A204.1 (cell line): ENCODE data around the gene VAX1.
"Not testable (repeated sequence)": the region's sequence is repeated elsewhere in the genome, so short reads cannot be mapped to it uniquely, and the experiment has no call there.

ENCODE experiments used
- FAIRE-seq: peaks from 2 replicates; lab custom pipeline; 2012; peaks lifted over from hg19 to GRCh38; lab: Jason Lieb, UNC

VAX1 gene, protein sequence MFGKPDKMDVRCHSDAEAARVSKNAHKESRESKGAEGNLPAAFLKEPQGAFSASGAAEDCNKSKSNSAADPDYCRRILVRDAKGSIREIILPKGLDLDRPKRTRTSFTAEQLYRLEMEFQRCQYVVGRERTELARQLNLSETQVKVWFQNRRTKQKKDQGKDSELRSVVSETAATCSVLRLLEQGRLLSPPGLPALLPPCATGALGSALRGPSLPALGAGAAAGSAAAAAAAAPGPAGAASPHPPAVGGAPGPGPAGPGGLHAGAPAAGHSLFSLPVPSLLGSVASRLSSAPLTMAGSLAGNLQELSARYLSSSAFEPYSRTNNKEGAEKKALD

DNA sequence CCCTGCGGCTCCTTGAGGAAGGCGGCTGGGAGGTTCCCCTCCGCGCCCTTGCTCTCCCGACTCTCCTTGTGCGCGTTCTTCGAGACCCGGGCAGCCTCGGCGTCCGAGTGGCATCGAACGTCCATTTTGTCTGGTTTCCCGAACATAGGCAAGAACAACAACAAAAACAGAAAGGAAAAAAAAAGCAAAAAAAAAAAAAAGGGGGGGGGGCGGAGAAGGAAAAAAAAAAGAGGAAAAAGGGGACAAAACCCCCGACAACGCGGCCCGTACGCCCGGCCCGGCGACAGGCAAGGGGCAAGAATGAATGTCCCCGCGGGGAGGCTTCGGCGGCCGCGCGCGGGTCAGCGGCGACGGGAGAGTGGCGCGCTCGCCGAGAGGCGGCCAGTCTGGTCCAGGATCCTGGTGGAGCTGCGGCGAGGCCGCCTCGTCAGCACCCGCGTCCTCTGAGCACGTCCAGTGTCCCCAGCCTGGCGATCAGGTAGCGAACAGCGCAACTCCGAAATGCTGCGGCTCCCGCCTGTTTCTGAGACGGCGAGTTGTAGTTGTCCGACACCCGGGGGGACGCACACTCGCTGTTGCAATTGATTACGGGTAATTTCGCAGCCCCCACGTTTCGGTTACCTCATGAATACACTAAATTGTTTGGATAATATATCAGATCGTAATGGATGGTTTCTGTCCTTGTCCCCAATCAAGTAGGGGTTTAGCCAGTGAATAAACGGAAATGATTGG is at the start of gene VAX1:
Gene VAX1, minus strand, starts transcription at position 360 of the 732 bp plus-strand sequence. Its CDS starts 214 bp downstream, at position 146.
- no peak for FAIRE-seq

DNA sequence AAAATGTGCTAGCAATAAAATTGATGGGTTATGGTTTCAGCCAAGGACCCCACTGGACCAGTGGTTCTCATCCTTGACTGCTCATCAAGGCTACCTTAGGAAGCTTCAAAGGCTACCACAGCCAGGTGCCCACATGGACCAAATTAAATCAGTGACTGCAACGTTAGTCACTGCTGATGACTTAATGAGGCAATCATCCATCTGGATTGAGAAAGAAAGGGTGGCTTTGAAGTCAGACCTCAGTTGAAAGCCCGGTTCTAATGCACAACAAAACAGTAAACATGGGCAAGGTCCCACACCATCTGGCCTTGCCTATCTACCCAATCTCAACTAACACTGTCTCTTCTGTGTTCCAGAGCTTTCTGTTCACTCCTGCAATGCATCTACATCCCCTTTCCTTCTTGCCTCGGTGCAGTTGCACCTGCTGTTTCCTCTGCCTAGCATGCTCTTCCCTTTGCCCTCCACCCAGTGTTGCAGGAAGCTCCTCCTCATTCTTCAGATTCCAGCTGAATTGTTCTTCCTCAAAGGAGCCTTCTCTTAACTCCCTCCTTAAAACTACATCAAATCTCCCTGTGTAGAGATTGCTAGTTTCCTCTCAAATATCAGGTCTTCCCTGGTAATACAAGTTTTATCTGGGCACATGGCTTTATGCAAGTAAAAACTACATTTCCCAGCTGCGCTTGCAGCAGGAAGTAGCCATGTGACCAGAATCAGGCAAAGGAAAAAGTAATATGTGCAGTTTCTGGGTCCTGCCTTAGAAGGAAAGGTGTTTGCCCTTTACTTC is 49.0 kb upstream of the VAX1 start:
- FAIRE-seq: no peak

DNA sequence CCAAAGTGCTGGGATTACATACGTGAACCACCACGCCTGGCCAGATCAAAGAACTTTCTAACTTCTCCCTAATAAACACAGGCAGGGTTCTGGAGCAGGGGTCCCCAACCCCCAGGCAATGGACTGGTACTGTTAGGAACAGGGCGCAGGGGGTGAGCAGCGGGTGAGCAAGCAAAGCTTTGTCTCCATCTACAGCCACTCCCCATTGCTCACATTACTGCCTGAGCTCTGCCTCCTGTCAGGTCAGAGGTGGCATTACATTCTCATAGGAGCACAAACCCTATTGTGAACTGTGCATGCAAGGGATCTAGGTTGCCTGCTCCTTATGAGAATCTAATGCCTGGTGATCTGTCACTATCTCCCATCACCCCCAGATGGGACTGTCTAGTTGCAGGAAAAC is 47.7 kb upstream of the VAX1 start:
- FAIRE-seq: not testable (repeated sequence)

DNA sequence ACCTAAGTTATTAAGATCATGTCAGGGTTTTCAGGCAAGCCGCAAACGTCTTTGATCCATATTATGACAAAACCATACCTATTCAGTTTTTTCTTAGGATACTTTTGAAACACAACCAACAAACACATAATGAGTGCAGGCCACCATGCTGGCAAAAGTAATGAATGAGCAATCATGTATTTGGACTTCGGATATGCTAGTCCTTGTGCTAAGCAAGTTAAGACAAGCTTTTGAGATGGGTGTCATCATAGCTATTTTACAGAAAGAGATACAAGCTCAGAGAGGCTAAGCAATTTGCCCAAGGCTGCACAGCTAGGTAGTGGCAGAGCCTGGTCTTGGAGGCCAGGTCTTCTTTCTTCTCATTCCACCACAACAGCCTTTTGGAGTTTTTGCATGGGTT is 46.8 kb upstream of the VAX1 start:
- FAIRE-seq: no peak

DNA sequence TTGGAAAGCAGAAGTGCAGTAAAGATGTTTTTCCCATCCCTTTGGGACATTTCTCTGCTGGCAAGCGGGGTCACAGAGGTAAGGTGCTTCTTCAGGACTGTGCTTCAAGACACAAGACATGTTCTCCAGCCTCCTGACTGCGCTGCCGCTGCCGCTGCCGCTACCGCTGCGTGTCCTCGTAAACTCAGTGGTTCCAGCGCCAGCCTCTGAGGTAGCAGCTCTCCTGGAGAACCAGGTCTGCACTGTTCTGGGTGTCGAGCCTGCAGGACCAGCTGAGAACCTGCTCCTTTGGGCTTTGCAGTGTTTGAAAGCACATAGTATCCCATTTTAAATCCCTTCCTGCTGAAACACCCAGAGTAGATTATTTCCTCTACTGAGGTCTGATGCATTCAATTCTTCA is 46.2 kb upstream of the VAX1 start:
- FAIRE-seq: no peak

DNA sequence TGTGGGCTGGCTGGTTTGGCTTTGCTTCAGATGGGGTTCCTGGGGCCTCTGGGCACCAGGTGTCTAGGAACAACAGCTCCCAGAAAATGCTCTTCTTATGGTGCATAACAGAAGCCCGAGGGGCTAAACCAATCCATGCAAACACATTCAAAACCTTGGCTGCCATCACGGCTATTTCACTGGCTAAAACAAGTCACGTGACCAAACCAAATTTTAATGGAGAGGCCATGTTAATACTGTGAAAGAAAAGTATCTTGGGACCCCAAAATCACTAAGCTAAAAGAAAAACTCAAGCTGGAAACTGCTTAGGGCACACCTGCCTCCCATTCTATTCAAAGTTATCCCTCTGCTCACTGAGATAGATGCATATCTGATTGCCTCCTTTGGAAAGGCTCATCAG is 40.1 kb upstream of the VAX1 start:
- no peak for FAIRE-seq

DNA sequence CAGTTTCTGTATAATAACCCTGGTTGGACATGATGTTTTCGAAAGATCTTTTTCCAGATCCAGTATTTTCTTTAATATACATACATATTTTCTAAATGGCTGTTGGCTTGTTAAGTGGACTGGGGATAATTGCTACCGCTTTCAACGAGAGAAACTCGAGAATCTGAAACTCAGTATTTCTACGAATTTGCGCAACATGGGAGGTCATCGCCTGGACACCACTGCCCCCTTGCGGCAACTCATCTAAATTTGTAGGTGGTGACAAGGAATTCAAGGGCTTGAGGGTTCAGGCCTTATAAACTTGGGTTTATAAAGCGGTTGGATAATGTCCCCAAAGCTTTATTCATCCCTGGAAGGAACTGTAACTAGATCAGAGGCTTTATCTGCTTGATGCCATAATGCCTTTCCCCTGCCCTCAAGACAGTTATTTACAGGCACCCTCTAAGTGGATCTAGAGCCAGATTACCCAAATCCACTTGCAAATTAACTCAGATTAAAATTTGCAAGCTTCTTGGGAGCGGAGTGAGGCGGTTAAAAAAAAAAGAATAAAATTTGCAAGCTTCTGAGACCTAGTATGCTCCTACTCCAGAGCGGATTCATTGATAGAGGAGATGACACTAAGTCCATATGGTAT is 37.9 kb upstream of the VAX1 start:
- peak; percentile 88 for FAIRE-seq

DNA sequence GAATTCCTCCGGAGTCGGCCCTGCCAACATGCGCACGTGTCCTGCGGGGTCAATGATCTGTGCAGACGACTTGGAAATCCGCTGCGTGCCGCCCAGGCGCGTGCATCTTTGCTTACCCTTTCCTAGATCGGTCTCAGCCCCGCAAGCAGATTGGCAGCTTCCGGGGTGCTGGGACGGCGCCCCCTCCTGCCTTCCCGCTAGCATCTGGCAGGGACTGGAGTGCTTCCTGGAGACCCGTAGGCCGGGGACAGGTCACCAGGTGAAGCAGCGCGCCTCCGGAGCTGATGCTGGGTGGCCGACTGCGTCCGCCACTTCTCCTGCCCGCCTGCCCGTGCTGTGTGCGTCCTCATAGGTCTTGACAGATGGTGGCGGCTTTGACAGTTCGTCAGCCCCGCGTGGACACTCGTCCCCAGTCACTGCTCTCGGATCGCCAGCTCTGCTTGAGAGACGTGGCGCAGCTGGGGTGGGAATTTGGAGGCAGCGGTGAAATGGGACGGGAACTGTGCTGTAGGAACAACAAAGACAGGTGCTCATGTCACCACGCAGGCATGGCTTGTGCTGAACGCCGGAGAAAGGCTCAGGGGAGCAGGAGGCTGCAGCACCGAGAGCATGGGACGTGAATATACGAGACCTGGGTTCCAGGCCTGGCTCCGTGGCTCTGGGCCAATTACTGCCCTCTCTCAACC is 37.3 kb upstream of the VAX1 start:
- FAIRE-seq: no peak

DNA sequence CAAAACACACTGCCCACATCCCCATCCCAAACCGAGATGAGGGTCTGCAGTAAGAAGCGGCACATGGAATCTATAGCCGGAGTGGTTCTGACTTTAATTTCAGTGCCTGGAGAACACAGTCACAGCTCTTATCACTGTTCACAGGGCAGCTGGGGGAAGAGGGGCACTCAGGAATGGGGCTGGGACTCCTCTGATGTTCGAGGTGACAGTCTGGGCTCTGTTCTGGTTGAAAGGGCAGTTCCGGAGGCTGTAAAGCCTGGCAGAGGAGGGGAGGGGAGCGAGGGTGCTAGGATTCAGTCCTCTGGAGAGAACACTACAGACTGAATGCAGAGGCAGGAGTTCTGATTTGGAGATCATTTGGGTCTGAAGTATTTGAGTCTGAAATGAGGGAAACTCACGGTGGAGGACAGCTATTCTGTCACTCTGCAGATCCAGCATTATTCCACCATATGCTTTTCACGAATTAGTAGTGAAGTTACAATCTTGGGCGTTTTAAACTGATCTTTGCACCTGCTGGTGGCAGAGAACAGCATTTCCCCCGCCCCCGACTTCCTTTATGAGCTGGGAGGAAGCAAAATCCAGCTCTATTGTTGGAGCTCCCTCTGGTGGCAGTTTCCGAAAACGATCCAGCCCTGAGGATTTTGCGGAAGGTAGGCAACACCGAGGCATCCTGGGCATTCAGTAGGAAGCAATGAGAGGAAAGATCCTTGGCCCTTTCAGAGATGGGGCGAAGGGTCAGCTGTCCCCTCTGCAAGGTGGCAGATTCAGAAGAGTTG is 36.6 kb upstream of the VAX1 start:
- FAIRE-seq: peak; percentile 93

DNA sequence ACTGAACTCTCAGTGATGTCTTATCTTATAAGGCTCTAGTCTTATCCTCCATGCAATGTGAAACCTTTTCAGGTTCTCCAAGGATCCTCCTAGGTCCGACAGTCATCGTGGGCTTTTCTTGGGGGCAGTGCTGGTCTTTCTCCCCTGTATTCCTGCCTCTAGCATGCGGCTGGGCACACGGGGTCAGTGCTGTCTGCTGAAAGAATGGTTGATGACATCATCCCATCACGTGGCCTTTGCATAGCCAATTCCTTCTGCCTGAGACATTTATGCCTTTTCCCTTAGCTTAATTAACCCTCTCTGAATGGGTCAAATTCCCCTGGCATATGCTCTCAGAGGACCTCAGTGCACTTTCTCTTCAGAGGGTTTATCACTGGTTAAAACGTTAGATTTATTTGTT is 32.2 kb upstream of the VAX1 start:
- no peak for FAIRE-seq

DNA sequence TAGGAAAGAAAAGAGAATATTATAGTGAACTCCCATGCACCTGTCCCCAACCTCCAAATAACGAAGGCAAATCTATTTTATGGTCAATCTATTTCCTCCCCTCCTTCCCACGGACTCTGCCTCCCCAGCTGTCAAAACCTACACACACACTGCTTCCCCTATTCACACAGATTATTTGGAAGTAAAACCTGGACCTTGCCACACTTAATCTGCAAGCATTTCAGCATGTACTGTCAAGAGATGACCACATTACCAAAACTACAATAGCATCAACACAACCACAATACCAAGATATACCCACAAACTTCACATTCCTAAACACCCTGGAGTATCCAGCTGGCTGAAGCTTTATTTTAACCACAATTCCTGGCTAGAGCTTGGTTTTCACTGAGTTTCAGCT is 31.4 kb upstream of the VAX1 start:
- FAIRE-seq: no peak

DNA sequence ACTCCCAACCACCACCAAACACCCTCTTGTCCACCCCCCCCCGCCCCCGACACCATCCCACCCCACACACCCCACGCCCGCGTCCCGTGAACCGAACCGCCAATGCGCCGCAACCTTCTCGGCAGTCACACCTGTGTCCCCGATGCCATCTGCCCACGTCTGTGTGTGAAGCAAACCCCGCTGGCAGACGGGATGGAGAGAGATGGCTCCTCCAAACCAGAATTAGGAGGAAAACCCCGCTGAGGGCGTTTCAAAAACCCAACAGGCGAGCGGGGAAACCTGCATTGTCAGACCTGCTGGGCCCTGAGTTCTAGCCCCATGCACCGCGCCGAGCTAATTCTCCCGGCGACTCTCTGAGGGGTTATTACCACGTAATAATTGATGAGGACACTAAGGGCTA is 30.7 kb upstream of the VAX1 start:
- no peak for FAIRE-seq

DNA sequence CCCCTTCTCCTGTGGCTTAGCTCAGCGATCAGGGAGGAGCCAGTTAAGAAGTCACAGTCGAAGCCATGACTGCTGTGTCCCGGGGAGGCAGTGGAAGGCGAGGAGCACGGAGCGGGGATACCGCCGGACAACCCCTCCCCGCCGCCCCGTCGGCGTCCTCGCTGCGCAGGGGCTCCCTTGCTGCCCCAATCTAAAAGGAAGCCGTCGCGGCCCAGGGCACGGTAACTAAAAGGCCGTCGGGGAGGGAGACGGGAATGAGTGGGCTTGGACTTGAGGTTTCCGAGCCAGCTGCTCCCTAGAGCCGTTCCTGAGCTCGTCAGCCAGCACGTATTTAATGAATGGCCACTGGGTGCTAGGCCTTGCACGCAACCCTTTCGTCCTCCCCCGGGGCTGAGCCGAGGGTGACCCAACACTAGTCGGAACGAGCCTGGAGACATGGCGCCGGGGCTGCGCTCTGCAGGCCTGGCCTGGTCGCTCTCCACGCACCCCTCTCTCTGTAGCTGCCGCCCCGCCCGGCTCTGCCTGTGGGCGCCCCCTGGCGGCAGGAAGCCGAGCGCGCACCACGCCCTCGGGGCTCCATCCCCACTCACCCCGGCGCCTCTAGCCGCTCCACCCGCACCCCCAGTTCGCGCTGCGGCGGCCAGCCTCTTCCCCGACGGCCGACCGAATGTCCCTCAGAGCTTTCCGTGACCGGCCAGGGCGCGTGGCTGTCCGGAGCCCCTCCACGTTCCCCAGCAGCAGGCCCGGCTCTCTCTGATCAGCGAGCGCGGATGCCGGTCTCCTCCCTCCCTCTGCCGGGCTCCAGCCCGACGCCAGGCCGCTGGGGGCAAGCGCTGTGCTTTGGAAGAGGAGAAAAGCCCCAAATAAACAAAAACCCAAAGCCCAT is 30.0 kb upstream of the VAX1 start:
- FAIRE-seq: no peak

DNA sequence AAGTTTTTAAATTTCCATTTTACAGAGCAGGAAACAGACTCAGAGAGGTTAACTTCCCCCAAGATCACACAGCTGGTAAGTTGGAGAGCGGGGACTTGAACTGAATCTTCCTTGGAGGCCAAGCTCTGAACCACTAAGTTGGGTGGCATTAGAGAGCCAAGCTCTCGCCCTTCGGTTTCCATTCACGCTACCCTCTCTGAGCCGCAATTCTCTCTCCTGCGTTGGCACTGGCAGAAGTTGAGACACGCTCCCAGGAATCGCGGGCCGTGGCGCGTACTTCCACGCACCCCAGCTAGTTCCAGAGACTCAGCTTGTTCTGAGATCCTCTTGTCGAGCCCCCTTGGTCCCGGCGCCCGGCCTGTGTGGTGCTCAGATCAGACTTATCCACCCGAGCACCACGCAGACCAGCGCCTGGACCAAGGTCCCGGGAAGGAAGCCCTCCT is 29.3 kb upstream of the VAX1 start:
- FAIRE-seq: no peak

DNA sequence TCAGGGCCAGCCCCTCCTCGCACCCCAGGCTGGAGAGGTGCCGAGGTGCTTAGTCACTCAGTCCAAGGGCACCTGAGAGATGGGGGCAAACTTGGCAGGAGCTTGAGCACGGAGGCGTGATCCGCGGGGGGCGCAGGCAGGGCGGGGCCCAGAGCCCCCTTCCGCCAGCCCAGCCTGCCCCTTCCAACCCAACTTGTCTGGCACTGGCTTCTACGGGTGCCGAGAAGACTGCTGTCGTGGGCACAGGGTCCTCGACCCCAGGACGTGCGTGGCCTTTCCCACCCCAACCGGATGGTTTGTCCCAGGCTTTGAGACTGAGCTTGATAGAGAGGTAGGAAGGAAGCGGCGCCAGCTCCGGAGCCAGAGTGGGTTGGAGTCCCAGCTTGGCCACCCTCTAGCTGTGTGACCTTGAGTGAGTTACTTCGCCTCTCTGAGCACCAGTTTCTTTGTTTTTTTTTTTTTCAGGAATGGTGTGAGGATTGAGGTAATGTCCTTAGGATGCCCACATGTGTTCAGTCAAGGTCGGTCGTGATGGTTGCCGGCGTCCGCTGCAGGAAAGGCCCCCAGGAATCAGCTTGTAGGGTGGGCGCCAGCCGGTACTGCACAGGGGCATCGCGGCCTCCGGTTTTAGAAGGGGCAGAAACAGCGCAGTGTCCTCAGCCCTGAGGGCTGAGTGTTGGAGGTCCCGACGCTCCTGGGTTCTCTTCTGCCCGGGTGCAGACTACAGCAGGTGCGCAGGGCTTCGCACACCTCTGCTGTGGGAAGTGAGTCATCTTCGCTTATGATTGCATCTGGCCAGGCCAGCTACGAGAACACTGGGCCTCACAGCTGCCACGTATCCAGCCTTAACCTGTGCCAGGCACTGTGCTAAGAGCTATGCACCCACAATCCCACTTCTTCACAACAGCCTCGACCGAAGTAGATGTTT is 28.6 kb upstream of the VAX1 start:
- FAIRE-seq: no peak

DNA sequence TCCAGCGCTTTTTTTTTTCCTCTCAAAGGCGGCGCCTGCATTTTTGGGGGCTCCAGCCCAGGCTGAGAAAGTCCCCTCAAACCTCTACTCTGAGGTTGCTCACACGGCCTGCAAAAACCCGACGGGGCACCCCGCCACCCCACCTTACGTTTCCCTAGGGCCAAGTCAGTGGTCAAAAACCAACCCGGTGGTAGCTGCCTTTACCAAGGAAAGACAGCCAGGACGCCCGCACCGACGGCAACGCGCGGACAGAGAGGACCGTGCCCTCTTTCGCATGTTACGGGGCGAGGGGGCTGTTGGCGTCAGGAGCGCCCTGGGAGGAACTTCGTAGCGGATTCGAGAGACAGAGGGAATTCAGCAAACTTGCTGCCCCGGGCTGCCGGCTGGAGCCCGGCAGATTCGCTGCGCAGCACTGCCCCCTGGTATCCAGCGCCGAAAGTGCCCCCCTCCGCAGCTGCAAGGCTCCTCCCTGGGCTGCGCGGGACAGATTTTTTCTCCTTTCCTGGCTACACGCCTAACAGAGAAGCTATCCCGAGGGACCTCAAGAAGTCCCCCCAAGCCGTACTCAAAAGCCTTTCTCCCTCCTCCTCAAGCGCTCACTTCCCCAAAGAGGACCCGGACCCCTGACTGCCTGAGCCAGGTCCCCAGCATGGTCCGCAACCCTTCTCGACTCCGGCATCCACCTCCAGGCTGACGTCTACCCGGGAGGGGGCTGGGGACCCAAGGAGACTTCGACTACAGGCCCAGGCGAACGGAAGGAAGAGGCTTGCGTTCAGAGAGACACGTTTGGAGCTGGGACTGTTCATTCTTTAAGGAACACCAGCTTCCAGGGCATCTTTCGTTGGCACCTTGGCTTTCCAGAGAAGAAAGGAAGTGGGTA is 27.7 kb upstream of the VAX1 start:
- no peak for FAIRE-seq

DNA sequence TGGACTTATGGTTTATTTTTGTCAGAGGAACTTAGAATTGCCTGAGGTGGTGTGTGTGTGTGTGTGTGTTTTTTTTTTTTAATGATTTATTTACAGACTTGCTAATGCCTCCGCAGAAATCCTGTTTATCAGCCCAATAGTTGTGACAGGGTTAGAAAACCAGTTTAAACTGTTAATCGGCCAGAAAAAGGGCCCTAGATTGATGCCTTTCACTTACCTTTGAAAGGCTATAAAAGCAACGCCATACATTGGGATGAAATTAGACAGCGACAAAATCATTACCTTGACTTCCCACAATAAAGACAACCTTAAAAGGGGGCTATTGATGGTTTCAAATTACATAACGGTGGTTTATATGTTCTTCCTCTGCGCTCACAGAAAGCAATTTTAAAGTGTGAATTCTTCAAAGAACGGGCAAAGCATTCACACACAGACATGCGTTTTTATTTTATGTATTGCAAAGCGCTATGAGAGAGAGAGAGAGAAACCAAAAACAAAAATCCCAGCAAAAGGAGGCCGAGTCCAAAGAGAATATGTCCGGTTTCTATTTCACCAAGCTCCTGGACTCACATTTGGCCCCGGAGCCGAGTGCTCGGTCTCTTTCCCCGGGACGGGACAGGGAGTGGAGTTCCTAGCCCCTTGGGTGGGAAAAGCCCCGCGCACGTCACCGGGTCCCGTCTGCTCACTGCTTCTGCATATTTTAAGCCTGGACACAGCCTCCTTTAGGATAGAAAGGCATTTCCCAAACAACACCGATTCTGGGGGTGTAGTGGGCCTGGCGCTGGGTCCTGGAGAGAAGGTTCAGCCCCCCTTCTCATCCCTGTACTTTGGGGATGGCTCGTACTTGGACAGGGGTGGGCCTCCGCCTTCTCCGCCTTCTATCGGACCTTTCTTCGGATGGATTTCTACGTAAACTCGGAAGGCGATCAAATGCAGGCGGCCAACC is 26.8 kb upstream of the VAX1 start:
- FAIRE-seq: no peak
